ENCODE measurements around the gene WDFY4. TPM values are rescaled to one million over a fixed set of nuclear protein-coding genes. Genes with fewer than 3 reads are reported as not detected.

The WDFY4 gene
- total and polyA plus RNA-seq, 9 of the 15 experiments (the other 6 are each of a cell fraction or from before 2014, with no cell fraction given) = 0.01 to 0.02 (median 0.01) TPM; not detected in 6

GRCh38 chr10:48638158-48638557, 46.5 kb upstream of the WDFY4 start (continued):
- TF ChIP-seq ARID4B (CRISPR knock-in tag; IDR thresholded peaks at IDR 0.05) = no peak
- TF ChIP-seq GTF2A2 (tag; IDR thresholded peaks at IDR 0.05) = no peak
- TF ChIP-seq BRD4 (IDR thresholded peaks at IDR 0.05) = no peak
- TF ChIP-seq FOXP4 (CRISPR knock-in tag; IDR thresholded peaks at IDR 0.05; ENCODE audit: borderline replicate concordance) = no peak
- no peak for TF ChIP-seq GTF2F1 (IDR thresholded peaks at IDR 0.05; ENCODE audit: low read depth, low read length)
